MG63 (cell line): ENCODE results near the gene MORC4. TPM values are rescaled to one million over a fixed set of nuclear protein-coding genes. Genes with fewer than 3 reads are reported as not detected.
"Not testable (repeated sequence)": the region's sequence is repeated elsewhere in the genome, so short reads cannot be mapped to it uniquely, and the experiment has no call there.

Experiments used
- DNase-seq: peaks from one replicate; pipeline ENCODE4 v3.0.0-alpha.2; 2020
- H3K27me3 ChIP-seq: fragments of 250-450 bp; sonication (Bioruptor Pico); 2 replicates; pipeline ENCODE4 v1.5.1; 2020; ENCODE audit warnings: mild to moderate bottlenecking, moderate library complexity
- H3K36me3 ChIP-seq: fragments of 250-450 bp; sonication (Bioruptor Pico); 2 replicates; pipeline ENCODE4 v1.5.1; 2020; ENCODE audit warnings: mild to moderate bottlenecking, moderate library complexity
- H3K4me3 ChIP-seq: fragments of 250-450 bp; sonication (Bioruptor Pico); 2 replicates; pipeline ENCODE4 v1.5.1; 2020; ENCODE audit warnings: mild to moderate bottlenecking, moderate library complexity
- H3K9me3 ChIP-seq: fragments of 250-450 bp; sonication (Bioruptor Pico); 2 replicates; pipeline ENCODE4 v1.5.1; 2020; ENCODE audit warnings: mild to moderate bottlenecking, moderate library complexity
- total RNA-seq: library from RNA; depleted of rRNA; stranded (reverse); fragments of >200 nt; shearing (Covaris generic); gene quantifications from 2 replicates; pipeline ENCODE4 v1.2.3, GENCODE V29; 2014; ENCODE audit warnings: low replicate concordance; rRNA removed

Gene MORC4
- total RNA-seq = 15.8 and 26.2 TPM in 2 replicates

DNA sequence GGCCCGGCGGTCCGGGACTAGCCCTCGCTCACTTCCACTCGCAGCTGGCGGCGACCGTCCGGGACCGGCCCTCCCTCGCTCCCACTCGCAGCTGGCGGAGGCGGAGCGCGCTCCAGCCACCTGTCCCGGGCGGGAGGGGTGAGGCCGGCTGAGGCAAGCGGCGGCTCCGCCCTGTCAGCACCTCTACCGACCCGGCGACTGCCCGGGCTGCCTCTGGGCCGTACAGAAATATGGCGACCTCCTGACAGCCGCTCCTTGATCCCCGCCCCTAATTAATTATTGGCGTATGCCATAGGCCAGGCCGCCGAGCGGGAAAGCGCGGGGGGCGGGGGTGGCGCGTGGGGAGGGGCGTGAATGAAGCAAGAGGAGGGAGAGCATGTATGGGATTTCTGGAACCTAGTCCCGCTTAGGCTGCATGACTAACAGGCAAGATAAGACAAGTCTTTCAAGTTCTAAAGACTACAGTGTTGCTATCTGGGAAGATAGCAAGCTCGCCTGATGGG is at the start of gene MORC4:
Gene MORC4 (minus strand): TSS at position 200 of the 503 bp plus-strand sequence. CDS start 243 bp downstream, outside the sequence.
- Histone ChIP-seq H3K27me3 (no peaks in the 10 kb centered on the region), H3K9me3 (no peaks in the 10 kb centered on the region)
- DNase-seq = peak; percentile 87

DNA sequence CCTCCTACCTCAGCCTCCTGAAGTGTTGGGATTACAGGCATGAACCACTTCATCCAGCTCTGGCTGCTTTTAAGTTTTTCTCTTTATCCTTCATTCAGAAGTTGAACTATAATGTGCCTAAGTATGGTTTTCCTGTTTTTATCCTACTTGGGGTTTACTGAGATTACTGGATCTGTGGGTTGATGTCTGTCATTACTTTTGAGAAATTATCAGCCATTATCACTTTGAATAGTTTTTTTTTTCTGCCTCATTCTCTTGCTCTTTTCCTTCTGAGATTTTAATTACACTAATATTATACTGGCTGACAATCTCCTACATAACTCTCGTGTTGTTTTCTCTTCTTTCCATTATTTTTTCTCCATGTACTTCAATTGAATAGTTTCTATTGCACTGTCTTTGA is 47.6 kb upstream of the MORC4 start:
- Histone ChIP-seq H3K4me3 (no peak overlapping the region), H3K9me3 (no peaks in the 10 kb centered on the region), H3K36me3 (no peaks in the 10 kb centered on the region), H3K27me3 (no peaks in the 10 kb centered on the region)
- DNase-seq = no peak

More for the DNA sequence above, at the start of gene MORC4:
- H3K36me3 ChIP-seq = no peaks in the 10 kb centered on the region
- peak within 1 kb of the TSS; percentile 61 for H3K4me3 ChIP-seq

DNA sequence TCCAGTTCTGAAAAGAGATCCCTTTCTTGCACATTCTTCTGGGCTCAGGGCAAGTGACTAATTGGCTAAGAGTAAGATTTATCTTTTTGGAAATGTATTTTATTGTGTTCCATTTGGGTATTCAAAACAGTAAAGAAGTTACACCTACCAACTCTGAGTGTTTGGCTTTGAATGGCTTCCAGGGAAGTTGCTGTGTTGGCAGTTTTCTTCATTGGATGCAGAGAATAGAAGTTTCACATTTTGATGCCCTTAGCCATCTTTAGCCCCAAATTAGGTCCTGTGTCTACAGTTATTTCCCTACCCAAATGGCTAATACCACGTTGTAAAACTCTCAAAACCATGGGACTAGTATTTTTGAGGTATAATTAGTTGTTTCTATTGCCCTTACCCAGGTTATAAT is 29.7 kb upstream of the MORC4 start:
- no peak for DNase-seq
- H3K4me3 ChIP-seq = no peak overlapping the region
- no peaks in the 10 kb centered on the region for H3K36me3 ChIP-seq
- H3K9me3 ChIP-seq = no peaks in the 10 kb centered on the region
- no peaks in the 10 kb centered on the region for H3K27me3 ChIP-seq

DNA sequence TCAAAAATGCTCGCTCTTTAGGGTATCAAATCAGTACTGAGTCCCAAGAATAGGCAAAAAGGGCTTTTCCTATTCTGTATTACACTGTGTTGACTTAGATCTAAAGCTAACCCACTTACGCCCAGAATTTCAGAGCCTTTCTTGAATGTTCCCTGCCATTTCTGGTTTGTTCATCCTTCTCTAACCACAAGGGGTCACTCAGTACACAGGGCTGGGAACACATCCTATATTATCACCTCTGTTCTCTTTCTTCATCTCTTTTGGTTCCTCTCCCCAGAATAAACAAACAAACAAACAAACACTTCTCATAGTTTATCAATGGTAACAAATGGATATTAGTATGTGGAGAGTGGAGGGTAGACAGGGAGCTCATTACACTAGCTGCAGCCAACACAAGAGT is 25.5 kb upstream of the MORC4 start:
- Histone ChIP-seq H3K4me3 (no peak overlapping the region), H3K9me3 (no peaks in the 10 kb centered on the region), H3K27me3 (no peaks in the 10 kb centered on the region), H3K36me3 (no peaks in the 10 kb centered on the region)
- no peak for DNase-seq

DNA sequence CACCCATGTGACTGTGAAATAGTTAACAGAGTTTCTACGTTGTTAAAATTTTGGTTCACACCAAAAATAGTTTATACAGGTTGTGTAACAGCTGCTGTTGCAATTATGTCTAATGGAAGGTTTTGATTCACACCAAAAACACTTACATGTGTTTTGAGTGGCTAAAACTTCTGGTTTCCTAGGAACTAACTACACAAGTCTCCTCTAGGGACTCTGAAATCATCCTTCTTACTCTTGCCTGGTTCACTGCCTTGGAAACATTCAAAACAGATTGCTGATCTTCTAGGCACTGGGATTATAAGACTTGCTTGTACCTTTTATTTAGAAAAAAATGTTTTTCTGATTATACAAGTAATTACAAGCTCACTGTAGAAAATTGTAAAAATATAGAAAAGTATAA is 14.9 kb upstream of the MORC4 start:
- Histone ChIP-seq H3K27me3 (no peaks in the 10 kb centered on the region), H3K4me3 (no peak overlapping the region), H3K9me3 (no peaks in the 10 kb centered on the region), H3K36me3 (no peaks in the 10 kb centered on the region)
- DNase-seq = no peak

DNA sequence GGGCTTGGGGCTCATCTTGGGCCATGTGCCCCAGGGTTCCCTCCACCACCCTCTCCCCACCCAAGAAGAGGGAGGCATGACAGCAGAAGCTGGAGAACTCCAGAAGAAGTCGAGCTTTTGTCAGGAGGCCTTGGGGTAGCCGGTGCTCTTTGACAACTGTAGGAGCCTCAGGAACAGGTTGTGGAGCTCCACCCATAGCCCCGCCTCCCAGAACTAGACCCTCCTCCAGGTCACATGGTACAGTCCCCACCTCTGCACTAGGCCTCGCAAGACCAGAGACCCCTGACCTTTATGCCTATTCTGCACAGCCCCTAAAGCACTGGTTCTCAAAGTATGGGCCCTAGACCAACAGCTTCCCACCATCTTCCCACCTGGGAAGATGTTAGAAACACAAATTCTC is 8.0 kb upstream of the MORC4 start:
- no peaks in the 10 kb centered on the region for H3K36me3 ChIP-seq
- no peak overlapping the region for H3K4me3 ChIP-seq
- H3K27me3 ChIP-seq = no peaks in the 10 kb centered on the region
- no peaks in the 10 kb centered on the region for H3K9me3 ChIP-seq
- no peak for DNase-seq

DNA sequence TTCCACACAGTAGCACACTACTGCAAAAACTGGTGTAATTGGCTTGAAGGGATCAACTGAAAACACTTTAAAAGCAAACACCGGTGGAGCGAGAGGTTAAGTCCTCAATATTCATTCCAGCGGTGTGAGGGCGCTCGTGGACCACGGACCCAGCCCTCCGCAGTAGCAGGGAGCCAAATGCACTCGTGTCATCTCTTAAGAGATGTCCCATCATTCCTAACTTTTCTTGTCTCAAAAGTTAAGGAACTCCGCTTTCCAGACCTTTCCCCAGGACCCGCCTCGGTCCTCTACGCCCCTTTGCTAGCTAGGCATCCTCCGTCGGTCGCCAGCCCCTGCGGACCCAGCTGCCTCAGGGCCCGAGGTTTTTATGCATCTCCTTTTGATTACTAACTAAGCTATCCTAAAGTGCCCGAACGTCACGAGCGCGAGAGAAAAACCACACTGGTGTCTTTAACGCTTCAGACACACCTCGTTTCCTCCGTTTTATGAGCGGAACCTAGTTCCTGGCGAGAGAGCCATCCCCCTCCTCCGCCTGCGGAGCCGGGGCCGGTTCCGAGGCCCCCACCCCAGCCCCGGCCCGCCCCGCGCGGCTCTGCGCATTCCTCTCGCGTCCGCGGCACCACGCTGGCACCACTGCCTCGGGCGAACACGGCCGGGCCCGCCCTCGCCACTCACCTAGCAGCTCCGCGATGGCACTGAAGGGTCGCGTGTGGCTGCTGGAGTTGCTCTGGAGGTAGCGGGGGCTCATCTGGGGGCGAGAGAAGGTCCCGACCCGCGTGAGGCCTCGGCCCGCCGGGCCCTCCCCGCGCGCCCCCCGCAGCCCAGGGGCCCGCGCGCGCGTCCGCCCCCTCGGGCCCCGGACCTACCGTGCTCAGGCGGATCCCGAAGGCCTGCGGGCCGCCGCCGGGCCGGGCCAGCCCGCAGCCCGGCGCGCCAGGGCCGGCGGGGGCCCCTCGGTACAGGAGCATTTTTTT is 723 bp downstream of the MORC4 start:
- H3K9me3 ChIP-seq = no peaks in the 10 kb centered on the region
- peak; percentile 50 for DNase-seq
- no peaks in the 10 kb centered on the region for H3K27me3 ChIP-seq
- H3K4me3 ChIP-seq = peak overlapping the region; percentile 61
- H3K36me3 ChIP-seq = no peaks in the 10 kb centered on the region

DNA sequence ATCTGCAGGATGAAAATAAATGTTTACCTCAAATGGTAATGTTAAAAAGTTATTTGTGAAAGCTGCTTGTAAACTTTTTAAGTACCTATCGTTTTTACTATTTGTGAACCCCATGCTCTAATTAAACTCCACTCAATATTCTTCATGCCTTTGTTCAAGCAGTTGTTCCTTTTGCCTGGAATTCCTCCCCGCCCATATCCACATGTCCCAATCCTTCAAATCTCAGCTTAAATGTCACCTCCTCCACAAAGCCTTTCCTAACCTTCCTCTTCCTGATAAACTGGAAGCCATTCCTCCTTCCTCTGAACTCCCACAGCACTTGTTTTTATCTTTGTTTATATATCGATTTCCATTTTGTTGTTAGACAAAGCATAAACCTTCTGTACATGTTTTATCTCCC is 2.4 kb downstream of the MORC4 start:
- H3K27me3 ChIP-seq = no peaks in the 10 kb centered on the region
- H3K9me3 ChIP-seq = no peaks in the 10 kb centered on the region
- H3K36me3 ChIP-seq = no peaks in the 10 kb centered on the region
- H3K4me3 ChIP-seq = no peak overlapping the region
- DNase-seq = no peak

DNA sequence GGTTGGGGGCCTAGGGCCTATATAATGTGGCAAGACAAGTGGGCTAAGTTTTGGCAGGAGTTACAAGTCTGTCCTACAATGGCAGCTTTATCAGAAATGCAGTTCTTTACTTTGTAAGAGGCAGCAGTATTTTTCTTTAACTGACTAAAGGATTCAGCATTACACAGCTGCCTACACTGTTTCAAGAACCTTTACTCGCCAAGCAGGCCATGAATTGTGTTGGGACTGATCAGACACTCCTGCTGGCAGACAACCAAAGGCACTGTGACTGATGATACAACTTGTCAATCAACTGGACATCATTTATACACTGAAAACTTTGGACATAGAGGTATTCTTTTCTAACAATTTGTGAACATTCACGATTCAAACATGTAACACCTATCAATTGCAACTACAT is 4.3 kb downstream of the MORC4 start:
- Histone ChIP-seq H3K27me3 (no peaks in the 10 kb centered on the region), H3K36me3 (no peaks in the 10 kb centered on the region), H3K9me3 (no peaks in the 10 kb centered on the region), H3K4me3 (no peak overlapping the region)
- no peak for DNase-seq

DNA sequence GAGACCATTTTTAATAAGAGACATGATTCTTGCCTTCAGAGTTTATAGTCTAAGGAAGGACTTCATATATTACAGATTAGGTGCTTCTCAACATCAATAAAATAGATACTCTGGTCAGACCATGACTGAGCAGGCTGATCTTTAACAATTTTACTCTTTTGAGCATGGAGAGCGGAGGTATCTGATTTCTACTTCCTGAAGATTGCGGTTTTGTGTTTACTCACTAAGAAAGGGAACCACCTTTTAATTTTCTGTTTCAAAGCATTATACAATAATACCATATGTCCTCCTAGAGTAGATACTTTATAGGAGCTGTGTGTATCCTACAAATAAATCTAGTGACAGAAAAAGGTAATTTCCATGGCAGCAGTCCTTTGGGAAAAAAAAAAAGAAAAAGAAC is 12.5 kb downstream of the MORC4 start:
- H3K27me3 ChIP-seq = no peaks in the 10 kb centered on the region
- DNase-seq = no peak
- H3K36me3 ChIP-seq = no peaks in the 10 kb centered on the region
- H3K9me3 ChIP-seq = no peaks in the 10 kb centered on the region
- H3K4me3 ChIP-seq = no peak overlapping the region

DNA sequence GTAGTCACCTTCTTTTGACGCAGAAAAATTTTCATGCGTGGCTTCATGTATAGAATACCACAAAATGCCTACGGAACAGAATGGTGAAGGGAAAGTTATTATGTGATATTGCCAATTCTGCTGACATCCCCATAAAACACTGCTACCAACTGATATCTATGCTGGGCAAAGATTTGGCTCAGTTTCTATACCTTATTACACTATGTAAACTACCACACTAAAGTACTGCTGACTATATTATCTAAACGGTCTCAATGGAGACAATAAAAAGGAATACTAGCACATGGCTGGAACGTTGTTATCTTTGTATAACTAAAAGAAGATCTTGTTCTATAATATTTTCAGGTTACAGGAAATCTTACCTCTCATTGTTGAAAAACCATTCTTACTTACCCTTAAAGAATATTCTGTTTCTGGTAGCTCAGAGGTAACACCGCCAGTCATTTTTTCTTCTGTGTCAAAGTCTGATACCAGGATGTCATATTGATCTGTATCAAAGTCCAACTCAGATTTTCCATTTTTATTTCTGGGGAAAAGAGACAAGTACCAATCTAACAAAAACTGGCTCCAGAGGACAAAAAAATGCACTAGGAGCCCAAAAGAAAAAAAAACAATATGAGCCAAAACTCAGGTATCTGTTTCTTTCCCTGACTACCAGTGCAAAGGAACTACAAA is 18.9 kb downstream of the MORC4 start:
- DNase-seq = no peak
- Histone ChIP-seq H3K27me3 (no peaks in the 10 kb centered on the region), H3K4me3 (no peak overlapping the region), H3K9me3 (no peaks in the 10 kb centered on the region), H3K36me3 (no peaks in the 10 kb centered on the region)

DNA sequence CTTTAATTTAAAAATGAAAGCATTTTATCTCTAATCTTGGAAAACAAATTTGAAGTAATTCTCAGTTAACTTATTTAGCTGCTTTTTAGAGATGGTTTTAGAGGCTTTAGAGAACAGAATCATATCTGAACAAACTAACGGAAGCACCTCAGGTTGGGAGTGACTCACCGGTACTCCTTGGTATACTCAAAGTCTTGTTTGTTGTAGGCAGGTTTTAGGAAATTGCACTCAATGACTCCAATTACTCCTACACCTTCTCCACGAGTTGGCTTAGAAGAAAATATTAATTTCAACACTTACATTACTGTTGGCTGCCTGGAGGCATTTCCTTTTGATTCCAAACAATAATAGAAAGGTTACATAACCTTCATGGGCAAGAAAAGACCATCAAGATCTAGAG is 23.6 kb downstream of the MORC4 start:
- DNase-seq = no peak
- H3K36me3 ChIP-seq = no peaks in the 10 kb centered on the region
- H3K9me3 ChIP-seq = no peaks in the 10 kb centered on the region
- H3K27me3 ChIP-seq = no peaks in the 10 kb centered on the region
- no peak overlapping the region for H3K4me3 ChIP-seq

DNA sequence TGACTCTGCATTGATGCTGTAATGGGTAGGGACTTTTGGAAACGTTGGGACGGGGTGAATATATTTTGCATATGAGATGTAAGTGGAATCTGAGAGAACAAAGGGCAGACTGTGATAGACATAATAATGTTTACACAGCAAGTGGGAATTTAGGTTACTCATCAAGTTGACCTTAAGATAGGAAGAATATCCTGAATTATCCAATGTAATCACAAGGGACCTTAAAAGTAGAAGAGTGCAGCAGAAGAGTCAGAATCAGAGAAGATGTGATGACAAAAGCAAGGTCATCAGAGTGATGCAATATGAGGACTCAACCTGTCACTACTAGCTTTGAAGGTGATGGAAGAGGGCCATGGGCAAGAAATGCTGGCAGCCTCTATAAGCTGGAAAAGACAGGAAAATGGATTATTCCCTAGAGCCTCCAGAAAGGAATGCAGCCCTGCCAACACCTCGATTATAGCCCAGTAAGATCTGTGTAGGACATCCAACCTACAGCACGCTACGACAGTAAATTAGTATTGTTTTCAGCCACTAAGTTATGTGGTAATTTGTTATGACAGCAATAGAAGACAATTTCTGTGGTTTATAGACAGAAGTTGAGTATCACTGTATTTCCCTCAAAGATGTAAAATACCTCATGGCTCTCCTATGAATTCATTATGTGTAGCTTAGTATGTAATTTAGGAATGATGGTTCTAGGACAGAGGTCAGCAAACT is 26.4 kb downstream of the MORC4 start:
- Histone ChIP-seq H3K36me3 (no peaks in the 10 kb centered on the region), H3K9me3 (no peaks in the 10 kb centered on the region), H3K4me3 (no peak overlapping the region), H3K27me3 (no peaks in the 10 kb centered on the region)
- no peak for DNase-seq

DNA sequence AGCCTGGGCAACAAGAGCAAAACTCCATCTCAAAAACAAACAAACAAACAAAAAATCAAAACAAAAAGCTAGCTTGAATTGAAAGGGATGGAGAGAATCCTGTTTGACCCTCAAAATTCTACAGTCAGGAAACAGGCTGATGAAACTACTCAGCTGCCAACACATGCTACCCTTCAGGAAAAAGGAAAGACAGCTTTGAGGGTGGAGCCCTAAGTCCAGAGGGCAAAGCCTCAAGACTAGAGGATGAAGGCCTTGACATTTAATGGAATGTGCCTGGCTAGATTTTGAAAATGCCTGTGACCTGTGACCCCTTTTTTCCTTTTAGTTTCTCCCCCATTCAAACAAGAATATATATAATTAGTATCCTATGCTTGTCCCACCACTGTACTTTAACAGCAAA is 27.1 kb downstream of the MORC4 start:
- no peaks in the 10 kb centered on the region for H3K9me3 ChIP-seq
- H3K4me3 ChIP-seq = no peak overlapping the region
- no peak for DNase-seq
- no peaks in the 10 kb centered on the region for H3K27me3 ChIP-seq
- no peaks in the 10 kb centered on the region for H3K36me3 ChIP-seq

DNA sequence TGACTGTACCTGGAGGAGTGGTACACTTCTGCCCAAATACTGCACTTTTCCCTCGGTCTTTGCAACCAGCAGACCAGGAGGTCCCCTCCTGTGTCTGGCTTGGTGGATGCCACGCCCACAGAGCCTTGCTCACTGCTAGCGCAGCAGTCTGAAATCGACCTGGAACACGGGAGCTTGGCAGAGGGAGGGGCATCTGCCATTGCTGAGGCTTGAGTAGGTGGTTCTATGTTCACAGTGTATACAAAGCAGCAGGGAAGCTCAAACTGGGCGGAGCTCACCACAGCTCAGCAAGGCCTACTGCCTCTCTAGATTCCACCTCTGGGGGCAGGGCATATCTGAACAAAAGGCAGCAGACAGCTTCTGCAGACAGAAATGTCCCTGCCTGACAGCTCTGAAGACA is 33.5 kb downstream of the MORC4 start:
- H3K4me3 ChIP-seq, H3K27me3 ChIP-seq, H3K9me3 ChIP-seq, H3K36me3 ChIP-seq, DNase-seq: not testable (repeated sequence)

DNA sequence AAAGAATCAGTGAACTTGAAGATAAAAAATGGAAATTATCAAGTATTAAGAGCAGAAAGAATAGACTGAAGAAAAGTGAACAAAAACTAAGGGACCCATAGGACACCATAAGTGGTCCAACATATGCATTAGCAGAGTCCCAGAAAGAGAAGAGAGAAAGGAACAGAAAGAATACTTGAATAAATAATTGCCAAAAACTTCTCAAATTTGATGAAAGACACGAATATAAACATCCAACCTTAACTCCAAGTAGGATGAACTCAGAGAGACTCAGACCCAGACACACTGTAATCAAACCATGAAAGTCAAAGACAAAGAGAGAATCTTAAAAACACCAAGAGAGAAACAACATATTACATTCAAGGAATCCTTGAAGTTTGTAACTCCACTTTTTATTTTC is 35.7 kb downstream of the MORC4 start:
- no peak for DNase-seq
- Histone ChIP-seq H3K9me3 (no peaks in the 10 kb centered on the region), H3K36me3 (peaks cover 2% of the 10 kb centered on the region; the same call in 1 of the 2 replicates), H3K27me3 (no peaks in the 10 kb centered on the region), H3K4me3 (no peak overlapping the region)

DNA sequence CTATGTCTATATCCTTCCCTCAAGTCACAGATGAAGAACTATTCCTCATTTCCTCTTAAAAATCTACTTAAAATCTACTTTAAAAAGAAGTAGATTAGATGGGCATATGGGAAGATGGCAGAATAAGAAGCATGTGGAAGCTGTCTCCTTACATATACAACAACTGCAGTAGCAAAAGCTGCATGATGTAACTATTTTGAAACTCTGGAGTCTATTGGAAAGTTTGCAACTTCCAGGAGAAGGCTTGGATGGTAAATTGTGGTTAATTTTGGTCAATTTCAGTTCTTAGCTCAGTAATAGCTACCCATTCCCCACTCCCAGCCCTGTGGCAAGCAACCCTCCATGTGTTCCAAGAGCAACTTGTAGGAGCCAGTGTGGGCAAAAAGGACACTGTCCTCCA is 36.9 kb downstream of the MORC4 start:
- DNase-seq = no peak
- H3K4me3 ChIP-seq = no peak overlapping the region

More for the DNA sequence above, 36.9 kb downstream of the MORC4 start:
- H3K9me3 ChIP-seq = no peaks in the 10 kb centered on the region
- no peaks in the 10 kb centered on the region for H3K27me3 ChIP-seq
- peaks cover 2% of the 10 kb centered on the region; the same call in 1 of the 2 replicates for H3K36me3 ChIP-seq
